Fibroblast of skin of left biceps (primary cell): ENCODE results near the gene LCN9.

ENCODE experiments used
- DNase-seq, 2 experiments: peaks; one replicate each; pipeline ENCODE4 v3.0.0-alpha.2; 2013; ENCODE audit warnings: low read depth in 2 of 2

LCN9 gene

DNA sequence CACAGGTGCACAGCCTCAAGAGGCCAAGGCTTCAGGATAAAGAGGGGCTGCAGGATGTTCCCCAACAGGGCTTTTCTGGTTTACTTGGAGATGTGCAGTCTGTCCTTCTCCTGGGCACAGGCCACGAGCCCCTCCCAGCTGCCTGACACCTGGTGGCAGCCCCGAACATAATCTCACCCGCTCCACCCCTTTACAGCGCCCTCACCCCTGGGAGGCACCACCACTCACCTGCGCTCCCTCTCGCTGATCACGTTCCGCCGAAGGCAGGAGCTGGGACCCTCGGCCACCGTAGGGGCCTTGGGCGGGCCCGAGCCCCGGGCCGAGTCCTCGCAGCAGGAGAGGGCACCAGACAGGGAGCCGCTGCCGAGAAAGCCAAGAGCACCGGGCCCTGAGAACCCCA is 35.7 kb downstream of the LCN9 start:
- DNase-seq, result no peak

DNA sequence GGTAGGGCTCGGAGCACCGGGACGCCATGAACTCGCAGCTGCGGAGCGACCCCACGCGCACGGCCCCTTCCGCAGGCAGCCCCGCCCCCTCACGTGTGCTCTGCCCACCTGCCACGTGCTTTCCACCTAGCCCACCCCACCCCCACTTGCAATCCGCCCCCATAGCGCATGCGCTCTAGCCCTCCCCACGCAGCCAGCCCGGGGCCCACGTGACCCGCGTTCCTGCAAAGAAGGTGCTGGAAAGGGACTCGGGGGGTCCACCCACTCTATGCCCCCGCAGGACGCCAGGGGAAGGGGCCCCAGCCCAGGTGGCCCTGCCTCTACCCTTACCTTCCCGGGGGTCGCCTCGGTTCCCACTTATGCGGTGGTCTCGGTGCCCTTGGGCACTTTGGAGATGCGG is 36.3 kb downstream of the LCN9 start, which contains the start of gene SOHLH1:
Gene SOHLH1, minus strand, starts transcription at position 42 of the 400 bp plus-strand sequence. Its CDS starts 14 bp downstream, at position 28.
- DNase-seq, result no peak

DNA sequence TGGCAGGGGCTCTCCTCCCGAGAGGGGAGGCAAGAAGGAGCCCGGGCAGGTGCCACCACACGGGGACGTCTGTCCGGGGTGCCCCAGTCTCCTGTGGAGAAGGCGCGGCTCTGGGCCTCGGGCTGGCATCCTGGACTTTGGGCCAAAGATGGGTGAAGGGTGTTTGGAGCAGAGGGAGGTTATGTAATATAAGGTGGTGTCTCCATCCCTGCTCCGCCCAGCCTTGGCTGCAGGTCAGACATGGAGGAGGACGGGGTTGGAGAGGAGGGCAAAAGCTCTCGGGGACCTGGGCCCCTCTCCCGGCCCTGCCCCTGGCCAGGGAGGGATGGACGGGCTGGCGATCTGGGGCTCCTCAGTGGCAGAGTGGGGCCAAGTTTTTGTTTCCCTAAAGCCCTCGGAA is 37.4 kb downstream of the LCN9 start:
- no peak for DNase-seq

DNA sequence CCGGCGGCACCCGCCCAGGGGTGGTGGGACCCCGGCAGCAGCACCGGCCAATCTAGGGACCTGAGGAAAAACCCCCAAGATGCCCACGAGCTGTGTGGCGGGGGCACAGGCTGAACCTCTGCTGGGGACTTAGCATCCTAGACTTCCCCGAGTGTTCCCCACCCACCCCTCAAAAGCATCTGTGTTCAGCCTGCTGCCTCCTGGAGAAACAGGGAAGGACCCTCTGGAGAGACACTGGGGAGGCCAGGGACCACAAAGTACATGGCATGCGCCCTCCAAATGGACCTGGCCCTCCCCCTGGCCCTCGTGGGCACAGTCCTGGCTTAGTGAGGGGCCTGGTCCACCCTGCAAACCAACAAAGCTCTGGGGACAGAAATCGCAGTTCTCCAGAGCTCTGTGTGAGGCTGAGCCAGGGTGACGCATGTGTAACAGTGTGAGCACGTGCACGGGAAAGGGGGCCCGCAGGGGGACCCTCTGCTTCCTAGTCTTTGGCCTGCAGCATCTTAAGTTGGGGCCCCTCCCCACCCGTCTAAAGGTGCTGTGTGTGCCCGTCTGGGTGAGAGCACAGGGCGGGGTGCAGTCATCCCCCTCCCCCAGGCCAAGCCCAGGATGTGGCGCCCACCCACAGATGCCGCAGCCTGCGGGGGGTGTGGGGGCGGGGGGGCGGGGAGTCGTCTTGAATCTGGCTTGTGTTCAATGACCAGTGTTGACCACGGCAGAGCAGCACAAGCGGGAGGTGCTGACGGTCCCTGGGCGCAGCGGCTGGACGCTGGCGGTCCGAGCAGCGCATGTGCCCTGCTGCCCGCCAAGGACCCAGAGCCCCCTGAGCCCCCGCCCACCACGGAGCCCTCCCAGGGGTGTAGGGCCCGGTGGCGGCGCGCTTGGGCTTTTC is 38.2 kb downstream of the LCN9 start:
- no peak for DNase-seq

DNA sequence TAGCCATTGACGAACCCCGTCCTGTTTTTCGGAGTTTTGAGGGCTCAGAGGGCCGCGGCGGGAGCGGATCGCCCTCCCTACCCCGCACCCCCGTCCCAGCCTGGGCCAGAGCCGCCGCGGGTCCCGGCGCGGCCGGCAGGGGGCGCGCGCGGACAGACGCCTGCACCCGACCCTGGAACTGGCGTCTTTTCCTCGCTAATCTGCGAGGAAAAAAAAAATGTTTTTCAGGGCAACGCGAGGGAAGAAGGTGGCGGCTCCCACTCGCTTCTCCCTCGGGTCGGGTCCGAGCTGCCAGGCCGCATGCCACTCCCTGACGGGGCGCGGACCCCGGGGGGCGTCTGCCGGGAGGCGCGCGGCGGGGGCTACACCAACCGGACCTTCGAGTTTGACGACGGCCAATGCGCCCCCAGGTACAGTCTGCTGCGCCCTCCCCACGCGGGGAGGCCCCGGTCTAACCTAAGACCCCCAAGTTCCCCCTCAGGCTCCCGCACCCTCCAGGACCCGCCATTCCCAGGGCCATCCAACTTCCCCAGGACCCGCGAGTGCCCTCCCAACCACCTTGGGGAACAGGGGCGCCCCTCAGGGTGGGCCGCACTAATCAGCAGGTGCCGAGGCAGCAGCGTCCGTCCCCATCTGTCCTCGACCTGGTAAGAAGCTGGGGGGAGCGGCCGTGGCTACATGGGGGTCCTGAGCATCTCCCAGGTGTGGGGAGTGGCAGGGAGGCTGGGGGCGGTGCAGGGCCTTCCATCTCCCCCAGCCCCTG is 39.0 kb downstream of the LCN9 start, which contains the start of gene KCNT1:
Gene KCNT1, plus strand, starts transcription at position 227 of the 763 bp plus-strand sequence. Its CDS starts 74 bp downstream, at position 301.
- DNase-seq, result peak; percentile 1 to 5

DNA sequence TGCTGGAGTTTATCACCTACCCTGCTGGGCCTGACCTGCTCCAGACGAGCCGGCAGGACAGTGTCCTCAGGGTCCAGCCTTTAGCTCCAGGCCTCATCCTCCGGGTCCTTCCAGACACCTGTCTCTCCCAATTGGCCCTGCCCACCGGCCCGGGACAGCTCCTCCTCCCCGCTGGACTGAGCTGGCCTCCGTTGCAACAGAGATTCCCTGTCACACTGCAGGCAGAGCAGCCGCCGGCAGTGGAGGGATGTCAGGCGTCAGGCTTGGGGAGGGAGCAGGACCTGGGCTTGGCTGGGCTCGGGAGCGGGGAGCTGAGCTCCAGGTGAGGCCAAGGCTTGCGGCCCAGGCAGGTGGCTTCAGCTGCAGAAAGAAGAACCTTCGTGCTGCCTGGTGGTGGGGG is 40.6 kb downstream of the LCN9 start:
- no peak for DNase-seq

DNA sequence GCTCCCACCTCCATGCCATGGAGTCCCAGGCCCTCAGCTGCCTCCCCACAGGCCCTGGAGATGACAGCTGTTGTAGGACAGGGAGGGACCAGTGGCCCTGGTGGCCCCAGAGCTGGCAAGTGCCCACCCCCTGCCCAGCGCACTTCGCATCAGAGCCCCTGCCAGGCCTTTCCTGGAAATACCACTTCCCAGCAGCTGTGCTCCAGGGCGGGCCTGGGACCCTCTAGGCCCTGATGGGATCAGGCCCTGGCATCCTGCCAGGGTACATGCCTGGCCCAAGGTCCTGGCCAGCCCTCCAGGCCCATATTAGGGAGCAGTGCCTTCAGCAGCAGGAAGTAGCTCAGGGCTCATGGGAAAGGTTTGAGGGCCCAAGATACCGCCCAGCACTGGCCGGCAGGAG is 41.4 kb downstream of the LCN9 start:
- no peak for DNase-seq

DNA sequence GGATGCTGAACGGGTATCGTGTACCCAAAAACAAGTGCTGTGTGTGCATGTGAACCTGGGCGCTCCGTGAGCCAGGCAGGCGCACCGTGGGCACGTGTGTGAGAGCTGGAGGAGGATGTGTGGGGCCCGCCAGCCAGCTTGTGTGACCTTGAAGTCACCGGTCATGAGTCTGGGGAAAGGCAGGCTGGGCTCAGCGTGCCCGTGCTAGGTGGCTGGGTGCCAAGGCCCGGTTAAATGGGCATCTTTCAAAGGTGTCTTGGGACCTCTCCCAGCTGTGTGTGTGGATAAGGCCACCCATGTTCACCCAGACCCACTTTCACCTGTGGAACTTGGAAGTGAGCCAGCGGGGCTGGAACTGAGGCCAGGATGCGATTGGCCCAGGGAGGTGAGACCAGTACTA is 42.3 kb downstream of the LCN9 start:
- no peak for DNase-seq

DNA sequence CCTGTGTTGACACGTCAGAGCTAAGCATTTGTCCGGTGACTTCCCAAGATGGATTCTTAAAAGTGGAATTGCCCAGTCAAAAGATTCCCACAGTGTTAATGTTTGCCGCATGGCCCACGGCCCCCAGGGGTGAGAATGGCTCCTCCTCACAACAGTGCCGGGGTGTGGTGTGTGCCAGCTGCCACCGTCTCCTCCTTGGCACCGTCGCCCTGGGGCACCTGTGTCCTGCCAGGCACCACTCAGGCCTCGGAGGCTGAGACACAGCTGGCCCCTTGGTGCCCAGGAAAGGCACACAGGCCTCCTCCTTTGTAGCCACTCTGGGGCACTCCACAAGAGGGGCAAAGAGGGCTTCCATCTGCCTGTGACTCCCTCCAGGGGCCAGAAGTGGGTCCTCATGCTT is 43.2 kb downstream of the LCN9 start:
- no peak for DNase-seq

DNA sequence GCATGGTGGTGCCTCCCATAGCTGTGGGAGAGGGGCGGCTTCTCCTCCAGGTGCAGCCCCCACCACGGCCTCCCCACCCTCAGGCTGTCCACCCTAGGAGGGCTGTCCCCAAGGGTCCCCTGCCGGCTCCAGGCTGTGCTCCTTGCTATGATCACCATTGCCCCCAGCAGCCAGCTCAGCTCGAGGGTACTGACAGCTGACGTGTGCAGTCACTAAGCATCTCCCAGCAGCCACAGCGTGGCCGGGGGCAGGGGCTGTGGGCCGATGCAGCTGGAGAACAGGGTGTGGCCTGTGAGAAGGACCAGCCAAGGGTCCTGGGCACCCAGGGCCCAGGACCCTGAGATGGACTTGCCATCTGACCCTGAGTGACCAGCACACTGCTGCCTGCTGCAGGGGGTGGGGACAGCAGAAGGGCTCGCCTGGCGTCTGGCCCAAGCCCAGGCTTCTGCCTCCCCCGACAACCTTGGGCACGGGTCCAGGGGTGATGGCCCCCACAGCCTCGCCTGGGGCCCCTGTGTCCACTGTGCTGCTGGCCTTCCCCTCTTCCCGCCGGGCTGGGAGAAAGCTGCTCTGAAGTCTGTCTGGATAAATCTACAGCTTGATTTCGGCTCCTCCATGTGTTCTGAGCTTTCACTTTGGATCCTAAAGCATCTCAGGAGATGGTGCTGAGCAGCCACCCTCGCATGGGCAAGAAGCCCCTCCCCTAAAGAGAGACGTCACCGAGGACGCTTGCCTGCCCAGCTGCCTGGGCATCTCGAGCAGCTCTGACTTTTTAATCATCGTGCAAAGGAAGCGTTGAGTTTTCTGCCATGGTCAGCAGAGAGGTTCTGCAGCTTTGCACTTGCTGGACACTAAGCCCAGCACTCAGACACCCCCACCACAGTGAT is 44.4 kb downstream of the LCN9 start:
- DNase-seq, result no peak

DNA sequence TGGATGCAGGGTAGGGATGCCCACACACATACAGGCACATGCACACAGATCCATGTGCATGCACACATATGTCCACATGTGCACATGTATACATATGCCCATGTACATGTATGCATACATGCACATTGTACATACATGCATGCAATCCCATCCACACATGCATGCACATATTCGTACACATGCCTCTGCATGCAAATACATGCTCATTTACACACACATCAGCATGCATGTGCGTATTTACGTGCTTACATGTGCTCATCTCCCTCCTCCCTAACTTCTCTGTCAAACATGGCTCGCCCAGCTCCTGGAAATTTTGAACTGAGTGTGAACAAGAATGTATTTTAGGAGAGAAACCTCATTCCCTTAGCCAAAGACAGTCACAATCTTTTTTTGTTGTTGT is 45.1 kb downstream of the LCN9 start:
- DNase-seq, result no peak

DNA sequence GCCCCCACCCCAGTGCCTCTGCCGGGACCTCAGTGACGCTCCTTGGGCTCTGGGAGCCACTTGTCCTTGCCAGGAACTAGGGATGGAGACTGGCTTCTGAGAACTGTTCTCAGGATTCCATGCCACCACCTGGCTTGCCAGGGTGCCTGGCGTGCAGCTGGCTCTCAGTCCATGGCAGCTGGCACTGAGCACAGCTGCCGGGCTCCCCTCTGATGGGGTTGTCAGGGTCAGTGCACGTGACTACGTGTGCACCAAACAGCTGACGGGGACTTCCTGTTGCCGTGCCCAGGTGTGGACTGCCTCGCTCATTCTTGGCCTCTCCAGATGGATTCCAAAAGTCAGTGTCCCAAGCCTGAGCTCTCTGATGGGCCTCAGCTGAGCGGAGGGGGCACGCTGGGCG is 48.3 kb downstream of the LCN9 start:
- no peak for DNase-seq

DNA sequence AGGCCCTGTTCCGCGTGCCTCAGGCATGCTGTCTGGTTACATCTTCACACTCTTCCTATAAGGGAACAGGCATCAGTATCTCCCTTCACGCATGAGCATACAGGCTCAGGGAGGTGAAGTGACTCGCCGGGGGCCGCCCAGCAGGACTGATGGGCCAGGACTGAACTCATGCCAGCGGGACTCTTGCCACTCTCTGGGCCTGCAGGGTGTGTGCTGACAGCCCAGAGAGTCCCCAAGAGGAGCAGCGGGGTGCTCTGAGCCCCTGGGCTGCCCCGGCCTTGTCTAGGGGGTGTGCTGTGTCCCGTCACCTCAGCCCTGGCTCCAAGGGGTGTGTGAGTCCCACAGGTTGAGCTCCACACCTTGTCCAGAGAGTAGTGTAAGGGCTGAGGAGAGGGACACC is 48.8 kb downstream of the LCN9 start:
- DNase-seq, result no peak

DNA sequence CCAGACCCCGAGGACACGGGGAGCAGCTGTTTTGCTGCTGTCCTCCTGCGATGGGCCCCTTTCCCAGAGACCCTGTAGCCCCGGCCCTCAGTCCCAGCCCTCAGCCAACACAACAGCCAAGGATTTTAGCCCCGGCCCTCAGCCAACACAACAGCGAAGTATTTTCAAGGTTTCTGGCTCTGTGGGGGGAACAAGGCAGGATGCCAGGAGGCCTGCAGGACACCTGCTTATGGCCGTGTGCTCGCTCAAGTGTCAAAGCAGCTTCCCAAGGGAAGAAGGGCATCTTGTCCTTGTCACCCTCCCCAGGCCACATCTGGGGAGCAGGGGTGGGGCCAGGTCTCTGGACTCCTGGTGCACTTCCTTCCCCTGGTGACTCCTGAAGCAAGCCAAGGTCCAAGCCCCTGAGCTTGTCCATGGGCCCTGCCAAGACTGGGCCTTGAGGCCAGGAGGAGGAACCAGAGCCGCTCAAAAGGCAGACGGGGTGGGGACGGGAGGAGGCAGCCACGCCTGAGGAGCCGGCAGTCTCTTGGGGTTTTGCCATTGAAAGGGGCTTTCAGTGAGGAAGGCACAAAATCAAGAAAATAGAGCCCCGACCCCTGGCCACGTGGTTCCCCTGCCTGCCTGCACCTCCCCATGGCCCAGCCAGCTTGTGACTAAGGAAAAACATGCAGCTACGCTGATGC is 49.6 kb downstream of the LCN9 start:
- no peak for DNase-seq

DNA sequence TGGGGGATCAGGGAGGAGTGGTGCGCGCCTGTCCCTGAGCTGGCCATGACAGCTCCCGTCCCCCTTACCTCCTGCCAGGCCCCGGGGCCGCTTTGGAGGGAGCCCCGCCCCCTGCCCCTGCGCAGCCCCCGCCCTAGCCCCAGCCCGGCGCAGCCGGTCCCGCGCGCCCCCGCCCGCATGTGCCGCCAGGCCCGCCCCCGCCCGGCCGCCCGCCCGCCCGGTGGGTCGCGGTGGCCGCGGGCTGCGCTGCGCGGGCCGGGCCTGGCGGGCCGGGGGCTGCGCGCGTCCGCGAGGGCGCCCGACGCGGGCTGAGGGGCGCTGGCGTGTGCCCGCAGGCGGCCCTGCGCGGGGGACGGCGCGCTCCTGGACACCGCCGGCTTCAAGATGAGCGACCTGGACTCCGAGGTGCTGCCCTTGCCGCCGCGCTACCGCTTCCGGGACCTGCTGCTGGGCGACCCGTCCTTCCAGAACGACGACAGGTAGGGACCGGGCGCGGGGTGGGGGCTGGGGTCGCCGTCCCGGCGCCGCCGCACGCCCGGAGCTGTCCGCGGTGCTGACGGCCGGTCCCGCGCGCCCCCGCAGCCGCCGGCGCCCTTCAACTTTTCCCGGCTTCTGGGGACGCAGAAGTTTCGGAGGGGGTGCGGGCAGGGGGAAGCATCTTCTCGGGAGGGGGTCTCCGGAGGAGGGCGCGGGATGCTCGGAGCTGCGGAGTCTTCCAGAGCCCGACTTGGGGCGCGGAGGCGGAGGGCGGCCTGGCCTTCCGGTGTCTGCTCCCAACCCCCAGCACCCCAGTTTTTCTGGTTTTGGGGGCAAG is 51.3 kb downstream of the LCN9 start:
- DNase-seq, result no peak

DNA sequence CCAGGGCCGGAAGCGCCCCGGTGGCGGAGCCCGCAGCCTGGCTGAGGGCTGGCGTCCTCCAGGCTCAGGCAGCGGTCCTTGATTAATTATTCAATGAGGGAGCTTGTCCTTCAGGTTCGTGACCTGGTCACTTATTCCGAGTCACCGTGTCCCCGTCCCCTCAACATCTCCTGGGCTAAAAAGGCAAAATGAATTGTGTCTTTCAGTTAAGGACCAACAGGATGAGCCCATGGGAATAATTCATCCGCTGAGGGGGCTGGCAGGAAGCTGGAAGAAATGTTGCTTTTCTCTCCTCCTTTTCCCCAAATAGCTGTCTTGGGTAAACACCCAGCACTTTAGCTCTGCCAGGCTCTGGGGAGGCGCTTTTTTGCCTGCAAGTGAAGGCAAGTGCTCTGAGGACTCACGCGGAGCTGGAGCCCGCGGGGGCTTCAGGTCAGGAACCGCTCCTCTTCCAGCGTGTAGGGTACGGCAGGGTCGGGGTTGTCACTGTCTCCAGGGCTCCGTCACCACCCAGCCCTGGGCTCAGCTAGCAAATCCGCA is 52.0 kb downstream of the LCN9 start:
- no peak for DNase-seq

DNA sequence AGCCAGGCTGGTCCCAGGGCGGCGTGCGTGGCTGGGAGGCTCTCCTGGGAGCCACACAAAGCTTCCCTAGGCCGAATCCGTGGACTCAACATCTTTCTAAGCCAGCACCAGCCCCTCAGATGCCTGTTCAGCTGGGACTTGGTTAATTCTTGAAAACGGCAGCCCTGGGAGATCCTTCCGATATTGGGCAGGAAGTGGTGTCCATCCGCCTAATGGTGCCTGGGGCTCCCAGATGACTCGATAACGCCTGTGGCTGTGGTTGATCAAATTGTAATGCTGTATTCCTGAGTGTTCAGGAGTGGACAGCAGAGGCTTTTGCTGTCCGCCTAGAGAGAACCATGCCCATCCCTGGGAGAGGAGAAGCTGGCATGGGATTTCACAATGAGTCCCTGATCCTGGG is 52.9 kb downstream of the LCN9 start:
- DNase-seq, result no peak
